Measurements from ENCODE around the gene ZBTB43. TPM values are rescaled to one million over a fixed set of nuclear protein-coding genes. Genes with fewer than 3 reads are reported as not detected.

Gene ZBTB43
- total RNA-seq, 4 donors from 2014 or later, result 12.1 to 25.1 (median 13.5) TPM

- 50 to 51% methylated on average over 7 of the region's 7 CpGs for WGBS, 2 donors
- no peaks in the 10 kb centered on the region for H3K27me3 ChIP-seq
- H3K4me3 ChIP-seq (replicated peaks in 1 of 3), result no peak overlapping the region
- no peak overlapping the region for H3K27ac ChIP-seq
- peaks cover 0 to 12% of the 10 kb centered on the region in 2 donors for H3K4me1 ChIP-seq
- no peaks in the 10 kb centered on the region for H3K36me3 ChIP-seq
- no peaks in the 10 kb centered on the region for H3K9me3 ChIP-seq
- intact Hi-C loops (cut with DNase I), result no loop called here
- DNase-seq, result no peak
- TF ChIP-seq CTCF (IDR thresholded peaks at IDR 0.05) (no peak), POLR2A (IDR thresholded peaks at IDR 0.05) (no peak)
Observed at GRCh38 chr9:126854734-126855133, 49.9 kb downstream of the ZBTB43 start.

GRCh38 chr9:126856326-126856877 is 51.6 kb downstream of the ZBTB43 start:
- Histone ChIP-seq H3K27ac (no peak overlapping the region), H3K9me3 (no peaks in the 10 kb centered on the region), H3K36me3 (no peaks in the 10 kb centered on the region), H3K4me3 (replicated peaks in 1 of 3) (no peak overlapping the region), H3K4me1 (peaks cover 2 to 15% of the 10 kb centered on the region in 2 donors), H3K27me3 (no peaks in the 10 kb centered on the region)
- no peak for TF ChIP-seq POLR2A (IDR thresholded peaks at IDR 0.05)
- no peak for TF ChIP-seq CTCF (IDR thresholded peaks at IDR 0.05)
- 88 to 91% methylated on average over 6 of the region's 6 CpGs for WGBS, 2 donors
- intact Hi-C loops (cut with DNase I), result no loop called here
- DNase-seq, result no peak

- Histone ChIP-seq H3K9me3 (no peaks in the 10 kb centered on the region), H3K27ac (peak overlapping the region in 1 of 3 donors; percentile 10), H3K36me3 (no peaks in the 10 kb centered on the region), H3K27me3 (no peaks in the 10 kb centered on the region), H3K4me3 (replicated peaks in 1 of 3) (no peak overlapping the region), H3K4me1 (peaks cover 12 to 24% of the 10 kb centered on the region in 2 donors)
- no peak for TF ChIP-seq POLR2A (IDR thresholded peaks at IDR 0.05)
- no peak for TF ChIP-seq CTCF (IDR thresholded peaks at IDR 0.05)
- 44 to 51% methylated on average over 8 of the region's 8 CpGs for WGBS, 2 donors
- intact Hi-C loops (cut with DNase I), result no loop called here
- peak; percentile 79 for DNase-seq
Observed at GRCh38 chr9:126857261-126857960, 52.6 kb downstream of the ZBTB43 start.

GRCh38 chr9:126859111-126859510 is 54.3 kb downstream of the ZBTB43 start:
- WGBS, 2 donors, result 88 to 94% methylated on average over 2 of the region's 2 CpGs
- intact Hi-C loops (cut with DNase I), result no loop called here
- Histone ChIP-seq H3K9me3 (no peaks in the 10 kb centered on the region), H3K27ac (no peak overlapping the region), H3K27me3 (no peaks in the 10 kb centered on the region), H3K4me1 (peaks cover 18 to 34% of the 10 kb centered on the region in 2 donors), H3K36me3 (no peaks in the 10 kb centered on the region), H3K4me3 (replicated peaks in 1 of 3) (no peak overlapping the region)
- TF ChIP-seq POLR2A (IDR thresholded peaks at IDR 0.05), result no peak
- TF ChIP-seq CTCF (IDR thresholded peaks at IDR 0.05), result no peak
- no peak for DNase-seq

GRCh38 chr9:126860077-126860756 is 55.4 kb downstream of the ZBTB43 start, which contains the start of gene ZBTB34:
ZBTB34 (plus strand) TSS chr9:126860639; CDS start chr9:126879400, 18,761 bp downstream.
- peaks cover 18 to 34% of the 10 kb centered on the region in 2 donors for H3K4me1 ChIP-seq
- WGBS, 2 donors, result 0% methylated on average over 3 to 4 of the region's 67 CpGs
- H3K4me3 ChIP-seq (replicated peaks in 1 of 3), result peak within 1 kb of the TSS; percentile 66 to 82 (median 80)
- H3K36me3 ChIP-seq, result no peaks in the 10 kb centered on the region
- H3K27me3 ChIP-seq, result no peaks in the 10 kb centered on the region
- no peaks in the 10 kb centered on the region for H3K9me3 ChIP-seq
- DNase-seq, result peak; percentile 62
- intact Hi-C loops (cut with DNase I), result no loop called here
- peak within 1 kb of the TSS; percentile 82 to 94 (median 92) for H3K27ac ChIP-seq
- TF ChIP-seq CTCF (IDR thresholded peaks at IDR 0.05), result peak; percentile 90 to 100 (median 98)
- peak in 1 of 2 donors; percentile 46 for TF ChIP-seq POLR2A (IDR thresholded peaks at IDR 0.05)

Measured in thyroid gland (tissue), 4 donors.